ENCODE measurements around the gene S100A1.

DNA sequence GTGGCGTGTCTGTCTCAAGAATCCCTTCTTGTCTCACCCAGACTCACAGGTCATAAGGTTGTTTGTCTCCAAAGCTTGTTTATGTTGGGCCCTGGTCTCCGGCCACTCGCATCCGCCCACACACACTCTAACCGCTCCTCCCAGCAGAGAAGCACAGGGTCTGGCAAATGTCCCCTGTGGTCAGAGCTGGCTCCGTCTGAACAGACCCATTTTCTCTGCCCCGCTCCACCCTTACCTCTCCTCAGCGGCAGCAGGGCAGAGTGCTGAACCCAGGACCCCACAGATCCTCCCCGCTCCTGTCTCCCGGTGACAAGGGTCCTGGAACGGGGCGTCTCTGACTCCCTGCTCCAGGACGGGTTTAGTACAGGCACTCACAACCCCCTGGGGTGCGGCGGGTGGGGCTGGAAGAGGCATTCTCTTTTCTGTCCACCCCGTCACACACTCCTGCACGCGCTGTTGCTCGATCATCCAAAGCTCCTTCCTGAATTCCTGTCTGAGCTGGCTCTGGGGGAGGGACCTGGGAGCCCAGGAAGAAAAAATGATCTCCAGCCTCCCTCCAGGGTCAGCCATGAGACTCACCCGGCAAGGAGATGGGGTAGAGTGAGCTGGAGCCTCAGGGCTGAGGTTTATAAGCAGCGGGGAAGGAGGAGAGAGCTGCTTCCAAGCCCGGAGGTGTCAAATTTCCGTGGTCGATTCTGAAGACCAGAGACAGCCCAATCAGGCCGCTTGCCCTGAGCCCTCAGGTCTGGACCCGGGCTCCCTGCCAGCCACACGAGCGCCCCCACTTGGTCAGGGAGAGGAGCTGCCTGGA, 1.1 kb upstream of the S100A1 start, which contains the start of gene S100A13:
- TF ChIP-seq BHLHE40 (IDR thresholded peaks at IDR 0.05; ENCODE audit: borderline replicate concordance) (no peak), ARNT (IDR thresholded peaks at IDR 0.05) (no peak), SP1 (IDR thresholded peaks at IDR 0.05) (no peak), FOXK2 (IDR thresholded peaks at IDR 0.05) (no peak), FOXA1 (IDR thresholded peaks at IDR 0.05) (no peak), FOXM1 (IDR thresholded peaks at IDR 0.05; ENCODE audit: borderline replicate concordance) (no peak), HDGF (IDR thresholded peaks at IDR 0.05; ENCODE audit: borderline replicate concordance) (no peak), TARDBP (IDR thresholded peaks at IDR 0.05) (no peak), LEF1 (IDR thresholded peaks at IDR 0.05; ENCODE audit: borderline replicate concordance) (no peak), NFRKB (IDR thresholded peaks at IDR 0.05) (no peak), SUZ12 (IDR thresholded peaks at IDR 0.05) (no peak), ELF4 (IDR thresholded peaks at IDR 0.05) (no peak; the same call in 1 of the 2 replicates)
- TF ChIP-seq, protein P1, sequence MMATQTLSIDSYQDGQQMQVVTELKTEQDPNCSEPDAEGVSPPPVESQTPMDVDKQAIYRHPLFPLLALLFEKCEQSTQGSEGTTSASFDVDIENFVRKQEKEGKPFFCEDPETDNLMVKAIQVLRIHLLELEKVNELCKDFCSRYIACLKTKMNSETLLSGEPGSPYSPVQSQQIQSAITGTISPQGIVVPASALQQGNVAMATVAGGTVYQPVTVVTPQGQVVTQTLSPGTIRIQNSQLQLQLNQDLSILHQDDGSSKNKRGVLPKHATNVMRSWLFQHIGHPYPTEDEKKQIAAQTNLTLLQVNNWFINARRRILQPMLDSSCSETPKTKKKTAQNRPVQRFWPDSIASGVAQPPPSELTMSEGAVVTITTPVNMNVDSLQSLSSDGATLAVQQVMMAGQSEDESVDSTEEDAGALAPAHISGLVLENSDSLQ (IDR thresholded peaks at IDR 0.05), result no peak; the same call in 1 of the 2 replicates

Measured in HEK293T (cell line).